GM12878 (cell line): ENCODE measurements around the gene CCDC97. TPM values are rescaled to one million over a fixed set of nuclear protein-coding genes. Genes with fewer than 3 reads are reported as not detected.

ENCODE experiments used
- ATAC-seq: fragments of 200-7000 bp; cut with Tn5 transposase; 3 replicates; pipeline ENCODE4 v1.9.1; 2020; ENCODE audit warnings: mild to moderate bottlenecking, moderate library complexity
- BruUV-seq: library from RNA; stranded (reverse); fragments of 400-500 nt; replicated peaks from 2 replicates; lab custom pipeline; 2021; lab: Mats Ljungman, UMichigan
- CTCF ChIA-PET: fragments of 300-600 bp; sonication (Branson Sonifier 250); formaldehyde crosslinking; extraction: SDS; loops from one replicate; lab custom pipeline; 2021; ENCODE audit warnings: inconsistent platforms; lab: Yijun Ruan, JAX
- POLR2A ChIA-PET: fragments of 350-600 bp; formaldehyde crosslinking; extraction: SDS; loops from one replicate; lab custom pipeline; 2021; ENCODE audit warnings: inconsistent platforms; lab: Charles Lee
- RAD21 ChIA-PET: fragments of 300-600 bp; sonication (Branson Sonifier 250); formaldehyde crosslinking; loops from one replicate; lab custom pipeline; 2023; ENCODE audit warnings: antibody characterized with exemption; ENCODE audit not compliant: unreplicated experiment; lab: Charles Lee
- SMC1A ChIA-PET: fragments of 300-600 bp; sonication (Branson Sonifier 250); formaldehyde crosslinking; loops from one replicate; lab custom pipeline; 2023; ENCODE audit not compliant: unreplicated experiment, uncharacterized antibody; lab: Charles Lee
- DNase-seq: peaks from one replicate; pipeline ENCODE4 v3.0.0-alpha.2; 2011; ENCODE audit warnings: low read depth, low spot score
- FAIRE-seq: peaks from 3 replicates; lab custom pipeline; 2011; peaks lifted over from hg19 to GRCh38; lab: Jason Lieb, UNC
- H2AFZ ChIP-seq: 2 replicates; pipeline ENCODE4 v1.6.0; 2011; ENCODE audit warnings: low read depth, low read length, control low read depth; ENCODE audit not compliant: control insufficient read depth
- H3K27ac ChIP-seq: 2 replicates; pipeline ENCODE4 v1.5.1; 2011; ENCODE audit warnings: control low read depth; ENCODE audit not compliant: control insufficient read depth, insufficient read depth
- H3K27me3 ChIP-seq, 2 experiments: replicated peaks in 1 of 2; 2 replicates each; pipeline versions ENCODE4 v1.6.0 to v1.6.1; 2011; ENCODE audit warnings: low read length in 1 of 2; ENCODE audit not compliant: control insufficient read depth in 2 of 2, insufficient read depth in 2 of 2
- H3K36me3 ChIP-seq, 2 experiments: 2 replicates each; pipeline ENCODE4 v1.5.1; 2011; ENCODE audit warnings: low read length in 1 of 2; ENCODE audit not compliant: control insufficient read depth in 2 of 2, insufficient read depth in 2 of 2
- H3K4me1 ChIP-seq: 2 replicates; pipeline ENCODE4 v1.6.1; 2011; ENCODE audit warnings: mild to moderate bottlenecking, low read length, moderate library complexity, mixed read lengths; ENCODE audit not compliant: control insufficient read depth, insufficient read depth
- H3K4me2 ChIP-seq: 2 replicates; pipeline ENCODE4 v1.6.0; 2011; ENCODE audit warnings: control low read depth; ENCODE audit not compliant: control insufficient read depth, insufficient read depth
- H3K4me3 ChIP-seq: fragments of 200-600 bp; sonication (generic); 2 replicates; pipeline ENCODE4 v1.5.1; 2016
- H3K79me2 ChIP-seq: 2 replicates; pipeline ENCODE4 v1.6.0; 2011; ENCODE audit warnings: low read length; ENCODE audit not compliant: control insufficient read depth, insufficient read depth
- H3K9ac ChIP-seq: 2 replicates; pipeline ENCODE4 v1.8.0; 2011; ENCODE audit warnings: low read length, control low read depth, mixed read lengths; ENCODE audit not compliant: control insufficient read depth, insufficient read depth
- H3K9me3 ChIP-seq: replicated peaks from 3 replicates; pipeline ENCODE4 v1.5.1; 2011; ENCODE audit warnings: mild to moderate bottlenecking, low read length; ENCODE audit not compliant: control insufficient read depth, insufficient read depth
- H4K20me1 ChIP-seq: 2 replicates; pipeline ENCODE4 v1.6.0; 2011; ENCODE audit not compliant: control insufficient read depth, insufficient read depth
- GABPA ChIP-seq: IDR thresholded peaks from 2 replicates; pipeline ENCODE4 v1.6.1; 2014; ENCODE audit warnings: antibody characterized with exemption, low read depth, mild to moderate bottlenecking, inconsistent platforms
- HDAC2 ChIP-seq: fragments of 200-600 bp; sonication (generic); IDR thresholded peaks from 2 replicates; pipeline ENCODE4 v1.6.1; 2017
- HDGF ChIP-seq: fragments of 450-650 bp; IDR thresholded peaks from 2 replicates; pipeline ENCODE4 v1.6.1; 2016; ENCODE audit warnings: antibody characterized with exemption
- IKZF2 ChIP-seq, 2 experiments: fragments of 450-650 bp; IDR thresholded peaks; 2 replicates each; pipeline ENCODE4 v1.6.1; 2017; ENCODE audit warnings: mild to moderate bottlenecking in 2 of 2, moderate library complexity in 2 of 2
- MEF2B ChIP-seq: fragments of 450-650 bp; IDR thresholded peaks from 2 replicates; pipeline ENCODE4 v1.6.1; 2018; ENCODE audit warnings: mild to moderate bottlenecking, moderate library complexity; ENCODE audit not compliant: partially characterized antibody, poor library complexity, severe bottlenecking
- MTA2 ChIP-seq: fragments of 450-650 bp; IDR thresholded peaks from 2 replicates; pipeline ENCODE4 v1.6.1; 2016; ENCODE audit warnings: low read depth, mild to moderate bottlenecking, moderate library complexity
- NR2F1 ChIP-seq: fragments of 450-650 bp; conservative IDR thresholded peaks from 2 replicates; pipeline ENCODE4 v1.6.1; 2017; ENCODE audit warnings: mild to moderate bottlenecking
- POLR2AphosphoS2 ChIP-seq: IDR thresholded peaks from 2 replicates; pipeline ENCODE4 v1.6.1; 2011; ENCODE audit warnings: low read depth, mild to moderate bottlenecking, low read length, improper control_type of control experiment, moderate library complexity
- POLR2AphosphoS5 ChIP-seq: IDR thresholded peaks from 2 replicates; pipeline ENCODE4 v1.6.1; 2011; ENCODE audit warnings: mild to moderate bottlenecking, low read length, inconsistent platforms
- POU2F2 ChIP-seq: IDR thresholded peaks from 3 replicates; pipeline ENCODE4 v1.6.1; 2011; ENCODE audit warnings: low read depth, mild to moderate bottlenecking, low read length, borderline replicate concordance
- SMAD1 ChIP-seq: fragments of 450-650 bp; IDR thresholded peaks from 2 replicates; pipeline ENCODE4 v1.6.1; 2018; ENCODE audit warnings: mild to moderate bottlenecking, low read depth; ENCODE audit not compliant: partially characterized antibody
- SMARCA5 ChIP-seq: fragments of 450-650 bp; IDR thresholded peaks from 2 replicates; pipeline ENCODE4 v1.6.1; 2017; ENCODE audit warnings: mild to moderate bottlenecking
- SPI1 ChIP-seq: IDR thresholded peaks from 2 replicates; pipeline ENCODE4 v1.6.1; 2011; ENCODE audit warnings: low read depth, mild to moderate bottlenecking, low read length, moderate library complexity, borderline replicate concordance; ENCODE audit not compliant: insufficient read depth
- SRF ChIP-seq, 2 experiments: IDR thresholded peaks; 2 replicates each; pipeline ENCODE4 v1.6.1; 2011; ENCODE audit warnings: low read depth in 2 of 2, low read length in 2 of 2, mild to moderate bottlenecking in 1 of 2, moderate library complexity in 1 of 2
- YBX1 ChIP-seq: fragments of 450-650 bp; IDR thresholded peaks from 2 replicates; pipeline ENCODE4 v1.6.1; 2016; ENCODE audit warnings: antibody characterized with exemption
- ZZZ3 ChIP-seq: IDR thresholded peaks from 2 replicates; pipeline ENCODE4 v1.6.1; 2011; ENCODE audit warnings: low read depth; ENCODE audit not compliant: control insufficient read depth, insufficient read length
- WGBS: methylation state at CpG from one replicate; pipeline ENCODE4 v1.1.6; 2016; ENCODE audit warnings: low lambda C conversion rate; ENCODE audit not compliant: insufficient replicate concordance, insufficient coverage; ENCODE audit errors: missing lambda C conversion rate; 5-methylcytosine and 5-hydroxymethylcytosine counted together
- in situ Hi-C: fragments of 300-500 bp; cut with MboI; formaldehyde crosslinking; loops from 9 replicates; pipeline ENCODE4 v1.14.3; 2018; ENCODE audit warnings: mixed read lengths
- intact Hi-C: fragments of 100-400 bp; cut with micrococcal nuclease; formaldehyde crosslinking; loops from one replicate; pipeline ENCODE4 v1.14.2; 2022; ENCODE audit not compliant: unreplicated experiment
- polyA plus RNA-seq, 11 experiments: library from polyadenylated mRNA; depleted of rRNA in 4 of 11; unstranded in 6 of 11; stranded (reverse) in 5 of 11; fragments of >200 nt; fragmentation: Nextera tagmentation in 4 of 11; fragmentation: Illumina TruSeq in 1 of 11; extraction: Ambion mirVana in 4 of 11; extraction: Trizol in 1 of 11; gene quantifications; 1 replicate in 1 of 11; 2 replicates in 10 of 11; pipeline versions ENCODE4 v1.2.1 to v1.2.3, GENCODE V29; 2011 to 2016; ENCODE audit warnings: inconsistent platforms in 2 of 11, missing spikeins in 2 of 11, low read depth in 1 of 11
- total RNA-seq, 4 experiments: library from RNA; depleted of rRNA in 3 of 4; stranded (reverse); fragments of >200 nt in 3 of 4; fragmentation: Illumina TruSeq in 1 of 4; extraction: Trizol in 1 of 4; gene quantifications; 2 replicates each; pipeline versions ENCODE4 v1.2.1 to v1.2.3, GENCODE V29; 2013 to 2021
- TF ChIP-seq, protein P1 (sequence below): fragments of 450-650 bp; formaldehyde crosslinking; IDR thresholded peaks from 2 replicates; pipeline ENCODE4 v1.4.0; 2020; ENCODE audit warnings: mild to moderate bottlenecking, moderate library complexity
- TF ChIP-seq, protein P2 (sequence below): fragments of 450-650 bp; IDR thresholded peaks from 2 replicates; pipeline ENCODE4 v1.6.1; 2017; ENCODE audit warnings: antibody characterized with exemption, mild to moderate bottlenecking, moderate library complexity

The CCDC97 gene
- total and polyA plus RNA-seq, 10 of the 15 experiments (the other 5 are each of a cell fraction or from before 2014, with no cell fraction given): 1.8 to 34.1 (median 18.8) TPM

DNA sequence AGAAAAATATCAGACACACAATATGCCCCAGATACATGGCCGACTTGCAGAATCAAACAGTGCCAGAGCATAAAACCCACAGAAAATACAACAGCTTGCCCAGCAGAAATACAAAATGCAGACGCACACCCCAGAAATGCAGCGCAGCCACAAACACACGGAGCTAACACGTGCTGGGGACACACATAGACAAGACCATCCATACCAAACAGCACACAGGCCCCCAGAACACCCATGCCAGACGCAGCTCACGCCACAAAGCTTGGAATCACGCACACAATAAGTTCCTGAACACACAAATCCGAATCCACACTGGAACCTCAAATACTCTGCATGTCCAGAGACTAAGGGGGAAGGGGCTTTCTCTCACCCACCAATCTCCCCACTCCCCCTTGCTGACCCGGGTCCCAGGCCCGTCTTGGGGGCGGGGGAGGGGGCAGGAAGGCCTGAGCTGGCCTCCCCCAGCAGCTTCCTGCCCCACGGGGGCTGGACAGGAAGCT is 17.2 kb downstream of the CCDC97 start:
- Histone ChIP-seq H3K4me2 (peak overlapping the region; percentile 93), H3K9me3 (no peaks in the 10 kb centered on the region), H3K36me3 (peaks cover 6 to 27% of the 10 kb centered on the region in 2 experiments), H3K79me2 (peaks cover 10% of the 10 kb centered on the region), H3K27me3 (no peaks in the 10 kb centered on the region), H2AFZ (peak overlapping the region; percentile 49; the same call in 1 of the 2 replicates), H3K9ac (peak overlapping the region; percentile 75), H3K27ac (peak overlapping the region; percentile 93), H4K20me1 (no peaks in the 10 kb centered on the region), H3K4me1 (peaks cover 37% of the 10 kb centered on the region), H3K4me3 (peak overlapping the region; percentile 77)
- intact Hi-C loops: loop anchor here (2.0 kb wide), 1 partner anchor 24 kb away; no protein-coding TSS in a partner anchor
- ChIA-PET CTCF (interaction anchor here (0.8 to 2.1 kb wide), 10 partner anchors 19 to 236 kb away, joined by 3 to 10 read pairs (median 3); partner anchors contain the start of gene B9D2), SMC1A (interaction anchor here (0.5 to 1.8 kb wide), 13 partner anchors 17 to 528 kb away, joined by 3 to 5 read pairs (median 3); partner anchors contain the start of genes B9D2, CCDC97, DMAC2 and EGLN2), RAD21 (interaction anchor here (0.9 to 2.8 kb wide), 11 partner anchors 9 to 123 kb away, joined by 3 to 26 read pairs (median 5); partner anchors contain the start of genes B9D2 and TGFB1), POLR2A (interaction anchor here (0.6 to 1.6 kb wide), 6 partner anchors 24 to 41 kb away, joined by 3 to 5 read pairs (median 4); partner anchors contain the start of genes B9D2 and TGFB1)
- in situ Hi-C loops: no loop called here
- 3% methylated on average over 13 of the region's 13 CpGs for WGBS
- FAIRE-seq (no peak), DNase-seq (no peak), ATAC-seq (peak; percentile 8)
- no TSS peak for BruUV-seq
- no peak for TF ChIP-seq HDAC2
- no peak for TF ChIP-seq MTA2
- TF ChIP-seq SRF (IDR thresholded peaks at IDR 0.05; ENCODE audit: low read depth in 2 of 2, low read length in 2 of 2): 0 out of 4 replicates have a peak, but pooled peaks of 1 of the 2 experiments have one; percentile 12
- TF ChIP-seq POLR2AphosphoS2: no peak
- peak; percentile 21; the same call in 1 of the 2 replicates for TF ChIP-seq SMARCA5
- TF ChIP-seq POLR2AphosphoS5: peak; percentile 52
- no peak for TF ChIP-seq ZZZ3
- no peak for TF ChIP-seq MEF2B
- TF ChIP-seq NR2F1: no peak
- peak; percentile 79; the same call in 1 of the 2 replicates for TF ChIP-seq GABPA
- TF ChIP-seq SMAD1: peak; percentile 15
- TF ChIP-seq, protein P1, sequence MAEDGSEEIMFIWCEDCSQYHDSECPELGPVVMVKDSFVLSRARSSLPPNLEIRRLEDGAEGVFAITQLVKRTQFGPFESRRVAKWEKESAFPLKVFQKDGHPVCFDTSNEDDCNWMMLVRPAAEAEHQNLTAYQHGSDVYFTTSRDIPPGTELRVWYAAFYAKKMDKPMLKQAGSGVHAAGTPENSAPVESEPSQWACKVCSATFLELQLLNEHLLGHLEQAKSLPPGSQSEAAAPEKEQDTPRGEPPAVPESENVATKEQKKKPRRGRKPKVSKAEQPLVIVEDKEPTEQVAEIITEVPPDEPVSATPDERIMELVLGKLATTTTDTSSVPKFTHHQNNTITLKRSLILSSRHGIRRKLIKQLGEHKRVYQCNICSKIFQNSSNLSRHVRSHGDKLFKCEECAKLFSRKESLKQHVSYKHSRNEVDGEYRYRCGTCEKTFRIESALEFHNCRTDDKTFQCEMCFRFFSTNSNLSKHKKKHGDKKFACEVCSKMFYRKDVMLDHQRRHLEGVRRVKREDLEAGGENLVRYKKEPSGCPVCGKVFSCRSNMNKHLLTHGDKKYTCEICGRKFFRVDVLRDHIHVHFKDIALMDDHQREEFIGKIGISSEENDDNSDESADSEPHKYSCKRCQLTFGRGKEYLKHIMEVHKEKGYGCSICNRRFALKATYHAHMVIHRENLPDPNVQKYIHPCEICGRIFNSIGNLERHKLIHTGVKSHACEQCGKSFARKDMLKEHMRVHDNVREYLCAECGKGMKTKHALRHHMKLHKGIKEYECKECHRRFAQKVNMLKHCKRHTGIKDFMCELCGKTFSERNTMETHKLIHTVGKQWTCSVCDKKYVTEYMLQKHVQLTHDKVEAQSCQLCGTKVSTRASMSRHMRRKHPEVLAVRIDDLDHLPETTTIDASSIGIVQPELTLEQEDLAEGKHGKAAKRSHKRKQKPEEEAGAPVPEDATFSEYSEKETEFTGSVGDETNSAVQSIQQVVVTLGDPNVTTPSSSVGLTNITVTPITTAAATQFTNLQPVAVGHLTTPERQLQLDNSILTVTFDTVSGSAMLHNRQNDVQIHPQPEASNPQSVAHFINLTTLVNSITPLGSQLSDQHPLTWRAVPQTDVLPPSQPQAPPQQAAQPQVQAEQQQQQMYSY: no peak
- TF ChIP-seq POU2F2: no peak
- TF ChIP-seq SPI1: no peak
- TF ChIP-seq IKZF2 (IDR thresholded peaks at IDR 0.05): peak in 1 of 2 experiments; percentile 32; a peak in 1 of 4 replicates
- TF ChIP-seq, protein P2, sequence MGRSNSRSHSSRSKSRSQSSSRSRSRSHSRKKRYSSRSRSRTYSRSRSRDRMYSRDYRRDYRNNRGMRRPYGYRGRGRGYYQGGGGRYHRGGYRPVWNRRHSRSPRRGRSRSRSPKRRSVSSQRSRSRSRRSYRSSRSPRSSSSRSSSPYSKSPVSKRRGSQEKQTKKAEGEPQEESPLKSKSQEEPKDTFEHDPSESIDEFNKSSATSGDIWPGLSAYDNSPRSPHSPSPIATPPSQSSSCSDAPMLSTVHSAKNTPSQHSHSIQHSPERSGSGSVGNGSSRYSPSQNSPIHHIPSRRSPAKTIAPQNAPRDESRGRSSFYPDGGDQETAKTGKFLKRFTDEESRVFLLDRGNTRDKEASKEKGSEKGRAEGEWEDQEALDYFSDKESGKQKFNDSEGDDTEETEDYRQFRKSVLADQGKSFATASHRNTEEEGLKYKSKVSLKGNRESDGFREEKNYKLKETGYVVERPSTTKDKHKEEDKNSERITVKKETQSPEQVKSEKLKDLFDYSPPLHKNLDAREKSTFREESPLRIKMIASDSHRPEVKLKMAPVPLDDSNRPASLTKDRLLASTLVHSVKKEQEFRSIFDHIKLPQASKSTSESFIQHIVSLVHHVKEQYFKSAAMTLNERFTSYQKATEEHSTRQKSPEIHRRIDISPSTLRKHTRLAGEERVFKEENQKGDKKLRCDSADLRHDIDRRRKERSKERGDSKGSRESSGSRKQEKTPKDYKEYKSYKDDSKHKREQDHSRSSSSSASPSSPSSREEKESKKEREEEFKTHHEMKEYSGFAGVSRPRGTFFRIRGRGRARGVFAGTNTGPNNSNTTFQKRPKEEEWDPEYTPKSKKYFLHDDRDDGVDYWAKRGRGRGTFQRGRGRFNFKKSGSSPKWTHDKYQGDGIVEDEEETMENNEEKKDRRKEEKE: no peak
- TF ChIP-seq YBX1: no peak
- TF ChIP-seq HDGF: peak; percentile 17; the same call in 1 of the 2 replicates
